ENCODE data around the gene PIM2.

- TF ChIP-seq CTCF (IDR thresholded peaks at IDR 0.05; ENCODE audit: insufficient read depth, low read length, poor library complexity, severe bottlenecking) = no peak
- TF ChIP-seq EZH2phosphoT487 (conservative IDR thresholded peaks at IDR 0.05; ENCODE audit: low read length) = no peak
Observed at GRCh38 chrX:48919360-48919841, 577 bp upstream of the PIM2 start.

Data from SU-DHL-6 (cell line).